Liver (tissue), 9 donors: ENCODE measurements around the gene NINJ1. TPM values are rescaled to one million over a fixed set of nuclear protein-coding genes. Genes with fewer than 3 reads are reported as not detected.

ENCODE experiments used
- DNase-seq: peaks from one replicate; pipeline ENCODE4 v3.0.0-alpha.2; 2017; ENCODE audit warnings: low spot score
- H3K27ac ChIP-seq, 2 donors: one replicate each; pipeline ENCODE4 v1.7.0; 2013; ENCODE audit warnings: inconsistent platforms in 2 of 2, low read length in 2 of 2, control low read depth in 1 of 2, low read depth in 1 of 2, mild to moderate bottlenecking in 1 of 2
- H3K27me3 ChIP-seq, 4 donors: one replicate each; pipeline versions ENCODE4 v1.6.1 to v1.7.0; 2013; ENCODE audit warnings: low read length in 3 of 4, inconsistent platforms in 1 of 4, mild to moderate bottlenecking in 1 of 4, moderate library complexity in 1 of 4; ENCODE audit not compliant: control insufficient read depth in 4 of 4, insufficient read depth in 4 of 4
- H3K36me3 ChIP-seq, 4 donors: one replicate each; pipeline versions ENCODE4 v1.6.1 to v1.7.0; 2013; ENCODE audit warnings: low read length in 3 of 4, mild to moderate bottlenecking in 3 of 4, low read depth in 1 of 4, moderate library complexity in 1 of 4; ENCODE audit not compliant: control insufficient read depth in 4 of 4, insufficient read depth in 3 of 4
- H3K4me1 ChIP-seq, 4 donors: one replicate each; pipeline versions ENCODE4 v1.6.1 to v1.7.0; 2013; ENCODE audit warnings: low read length in 3 of 4, mild to moderate bottlenecking in 3 of 4, moderate library complexity in 1 of 4; ENCODE audit not compliant: control insufficient read depth in 4 of 4, insufficient read depth in 4 of 4
- H3K4me3 ChIP-seq, 3 donors: one replicate each; pipeline versions ENCODE4 v1.6.1 to v1.7.0; 2013; ENCODE audit warnings: low read length in 3 of 3, control low read depth in 1 of 3, low read depth in 1 of 3, mild to moderate bottlenecking in 1 of 3
- H3K9ac ChIP-seq, 2 donors: one replicate each; pipeline ENCODE4 v1.7.0; 2013; ENCODE audit warnings: low read length in 2 of 2, mild to moderate bottlenecking in 2 of 2, moderate library complexity in 2 of 2, control low read depth in 1 of 2, low read depth in 1 of 2
- H3K9me3 ChIP-seq, 4 donors: one replicate each; pipeline versions ENCODE4 v1.6.1 to v1.7.0; 2013; ENCODE audit warnings: low read length in 3 of 4; ENCODE audit not compliant: control insufficient read depth in 4 of 4
- EGR1 ChIP-seq, 2 donors: IDR thresholded peaks; 2 replicates each; pipeline ENCODE4 v1.6.1; 2016 to 2018; ENCODE audit warnings: antibody characterized with exemption in 2 of 2, low read depth in 2 of 2
- FOXA1 ChIP-seq: IDR thresholded peaks from 2 replicates; pipeline ENCODE4 v1.6.1; 2016; ENCODE audit warnings: antibody characterized with exemption
- FOXA2 ChIP-seq: IDR thresholded peaks from 2 replicates; pipeline ENCODE4 v1.6.1; 2016; ENCODE audit warnings: antibody characterized with exemption
- GABPA ChIP-seq, 2 donors: IDR thresholded peaks in 1 of 2; conservative IDR thresholded peaks in 1 of 2; 2 replicates each; pipeline ENCODE4 v1.6.1; 2016; ENCODE audit warnings: antibody characterized with exemption in 2 of 2, mild to moderate bottlenecking in 1 of 2, moderate library complexity in 1 of 2
- HNF4A ChIP-seq, 2 donors: conservative IDR thresholded peaks; 2 replicates each; pipeline ENCODE4 v1.6.1; 2016; ENCODE audit warnings: antibody characterized with exemption in 2 of 2, mild to moderate bottlenecking in 2 of 2
- JUND ChIP-seq, 2 donors: IDR thresholded peaks; 2 replicates each; pipeline ENCODE4 v1.6.1; 2016; ENCODE audit warnings: antibody characterized with exemption in 2 of 2
- NR2F2 ChIP-seq: IDR thresholded peaks from 2 replicates; pipeline ENCODE4 v1.6.1; 2016; ENCODE audit warnings: antibody characterized with exemption
- RAD21 ChIP-seq, 2 donors: IDR thresholded peaks; 2 replicates each; pipeline ENCODE4 v1.6.1; 2016; ENCODE audit warnings: antibody characterized with exemption in 2 of 2, mild to moderate bottlenecking in 2 of 2
- RXRA ChIP-seq, 2 donors: IDR thresholded peaks; 2 replicates each; pipeline ENCODE4 v1.6.1; 2017 to 2018; ENCODE audit warnings: antibody characterized with exemption in 2 of 2, mild to moderate bottlenecking in 1 of 2
- SP1 ChIP-seq: IDR thresholded peaks from 2 replicates; pipeline ENCODE4 v1.6.1; 2018; ENCODE audit warnings: antibody characterized with exemption, mild to moderate bottlenecking
- TAF1 ChIP-seq: conservative IDR thresholded peaks from 2 replicates; pipeline ENCODE4 v1.6.1; 2016; ENCODE audit warnings: antibody characterized with exemption, mild to moderate bottlenecking
- YY1 ChIP-seq: IDR thresholded peaks from 2 replicates; pipeline ENCODE4 v1.6.1; 2016; ENCODE audit warnings: antibody characterized with exemption, mild to moderate bottlenecking
- WGBS: extraction: QIAGEN DNeasy Blood & Tissue Kit; methylation state at CpG from one replicate; pipeline ENCODE4 v1.1.7; 2013; 5-methylcytosine and 5-hydroxymethylcytosine counted together
- polyA plus RNA-seq, 2 donors: library from polyadenylated mRNA; stranded (reverse) in 1 of 2; unstranded in 1 of 2; fragments of 200-250 nt in 1 of 2; fragments of >200 nt in 1 of 2; fragmentation: Nextera tagmentation in 1 of 2; extraction: Ambion mirVana in 1 of 2; gene quantifications; one replicate each; pipeline versions ENCODE4 v1.2.1 to v1.2.3, GENCODE V29; 2013 to 2015
- total RNA-seq, 2 donors: library from RNA; depleted of rRNA; stranded (reverse); fragments of >200 nt; gene quantifications; one replicate each; pipeline ENCODE4 v1.2.3, GENCODE V29; 2014
- TF ChIP-seq, protein P1 (sequence below): IDR thresholded peaks from 2 replicates; pipeline ENCODE4 v1.6.1; 2016; ENCODE audit warnings: antibody characterized with exemption
- TF ChIP-seq, protein P2 (sequence below): fragments of 150-350 bp; IDR thresholded peaks from 2 replicates; pipeline ENCODE4 v1.5.1; 2017; ENCODE audit warnings: improper control_type of control experiment, low read depth, low read length; ENCODE audit not compliant: missing input control
- TF ChIP-seq, protein P3 (sequence below): IDR thresholded peaks from 2 replicates; pipeline ENCODE4 v1.6.1; 2016; ENCODE audit warnings: antibody characterized with exemption, mild to moderate bottlenecking
- TF ChIP-seq, protein P4 (sequence below): IDR thresholded peaks from 2 replicates; pipeline ENCODE4 v1.6.1; 2016; ENCODE audit warnings: antibody characterized with exemption
- TF ChIP-seq, protein P5 (sequence below): IDR thresholded peaks from 2 replicates; pipeline ENCODE4 v1.6.1; 2016; ENCODE audit warnings: antibody characterized with exemption
- donor health status: healthy.
- donor health status: healthy.
- donor health status: healthy.
- donor health status: healthy.
- donor health status: healthy.

NINJ1 gene
- total and polyA plus RNA-seq, 4 donors = 31.2 to 72.1 (median 55.2) TPM

DNA sequence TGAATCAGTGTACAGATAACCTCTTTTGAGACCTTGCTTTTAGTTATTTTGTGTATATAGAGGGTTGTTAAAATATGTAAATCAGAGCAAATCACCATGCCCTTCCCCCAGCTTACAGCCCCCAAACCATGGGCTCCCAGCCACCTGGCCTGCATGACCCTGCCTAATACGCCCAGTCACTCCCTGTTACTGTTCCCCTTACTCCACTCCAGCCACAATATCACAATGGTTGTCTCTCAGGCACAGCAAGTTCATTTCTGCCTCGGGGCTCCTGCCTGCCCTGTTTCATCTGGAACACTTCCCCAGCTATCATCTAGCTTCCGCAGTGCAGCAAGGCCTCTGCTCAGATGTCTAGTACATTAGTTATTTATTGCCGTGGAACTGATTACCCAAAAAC is 43.0 kb downstream of the NINJ1 start:
- H3K4me1 ChIP-seq = peaks cover 0 to 16% (median 4%) of the 10 kb centered on the region in 4 donors
- no peak for DNase-seq
- 94% methylated on average over 4 of the region's 4 CpGs for whole genome bisulfite sequencing
- H3K27me3 ChIP-seq = no peaks in the 10 kb centered on the region
- TF ChIP-seq, protein P1, sequence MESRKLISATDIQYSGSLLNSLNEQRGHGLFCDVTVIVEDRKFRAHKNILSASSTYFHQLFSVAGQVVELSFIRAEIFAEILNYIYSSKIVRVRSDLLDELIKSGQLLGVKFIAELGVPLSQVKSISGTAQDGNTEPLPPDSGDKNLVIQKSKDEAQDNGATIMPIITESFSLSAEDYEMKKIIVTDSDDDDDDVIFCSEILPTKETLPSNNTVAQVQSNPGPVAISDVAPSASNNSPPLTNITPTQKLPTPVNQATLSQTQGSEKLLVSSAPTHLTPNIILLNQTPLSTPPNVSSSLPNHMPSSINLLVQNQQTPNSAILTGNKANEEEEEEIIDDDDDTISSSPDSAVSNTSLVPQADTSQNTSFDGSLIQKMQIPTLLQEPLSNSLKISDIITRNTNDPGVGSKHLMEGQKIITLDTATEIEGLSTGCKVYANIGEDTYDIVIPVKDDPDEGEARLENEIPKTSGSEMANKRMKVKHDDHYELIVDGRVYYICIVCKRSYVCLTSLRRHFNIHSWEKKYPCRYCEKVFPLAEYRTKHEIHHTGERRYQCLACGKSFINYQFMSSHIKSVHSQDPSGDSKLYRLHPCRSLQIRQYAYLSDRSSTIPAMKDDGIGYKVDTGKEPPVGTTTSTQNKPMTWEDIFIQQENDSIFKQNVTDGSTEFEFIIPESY = no peak
- TF ChIP-seq JUND (IDR thresholded peaks at IDR 0.05) (no peak), RXRA (IDR thresholded peaks at IDR 0.05) (no peak), FOXA1 (no peak)
- TF ChIP-seq, protein P2, sequence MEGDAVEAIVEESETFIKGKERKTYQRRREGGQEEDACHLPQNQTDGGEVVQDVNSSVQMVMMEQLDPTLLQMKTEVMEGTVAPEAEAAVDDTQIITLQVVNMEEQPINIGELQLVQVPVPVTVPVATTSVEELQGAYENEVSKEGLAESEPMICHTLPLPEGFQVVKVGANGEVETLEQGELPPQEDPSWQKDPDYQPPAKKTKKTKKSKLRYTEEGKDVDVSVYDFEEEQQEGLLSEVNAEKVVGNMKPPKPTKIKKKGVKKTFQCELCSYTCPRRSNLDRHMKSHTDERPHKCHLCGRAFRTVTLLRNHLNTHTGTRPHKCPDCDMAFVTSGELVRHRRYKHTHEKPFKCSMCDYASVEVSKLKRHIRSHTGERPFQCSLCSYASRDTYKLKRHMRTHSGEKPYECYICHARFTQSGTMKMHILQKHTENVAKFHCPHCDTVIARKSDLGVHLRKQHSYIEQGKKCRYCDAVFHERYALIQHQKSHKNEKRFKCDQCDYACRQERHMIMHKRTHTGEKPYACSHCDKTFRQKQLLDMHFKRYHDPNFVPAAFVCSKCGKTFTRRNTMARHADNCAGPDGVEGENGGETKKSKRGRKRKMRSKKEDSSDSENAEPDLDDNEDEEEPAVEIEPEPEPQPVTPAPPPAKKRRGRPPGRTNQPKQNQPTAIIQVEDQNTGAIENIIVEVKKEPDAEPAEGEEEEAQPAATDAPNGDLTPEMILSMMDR = no peak
- H3K9me3 ChIP-seq = no peaks in the 10 kb centered on the region
- peaks cover 0 to 4% (median 0%) of the 10 kb centered on the region in 4 donors for H3K36me3 ChIP-seq
- no peak overlapping the region for H3K4me3 ChIP-seq
- H3K9ac ChIP-seq = no peak overlapping the region
- H3K27ac ChIP-seq = no peak overlapping the region

DNA sequence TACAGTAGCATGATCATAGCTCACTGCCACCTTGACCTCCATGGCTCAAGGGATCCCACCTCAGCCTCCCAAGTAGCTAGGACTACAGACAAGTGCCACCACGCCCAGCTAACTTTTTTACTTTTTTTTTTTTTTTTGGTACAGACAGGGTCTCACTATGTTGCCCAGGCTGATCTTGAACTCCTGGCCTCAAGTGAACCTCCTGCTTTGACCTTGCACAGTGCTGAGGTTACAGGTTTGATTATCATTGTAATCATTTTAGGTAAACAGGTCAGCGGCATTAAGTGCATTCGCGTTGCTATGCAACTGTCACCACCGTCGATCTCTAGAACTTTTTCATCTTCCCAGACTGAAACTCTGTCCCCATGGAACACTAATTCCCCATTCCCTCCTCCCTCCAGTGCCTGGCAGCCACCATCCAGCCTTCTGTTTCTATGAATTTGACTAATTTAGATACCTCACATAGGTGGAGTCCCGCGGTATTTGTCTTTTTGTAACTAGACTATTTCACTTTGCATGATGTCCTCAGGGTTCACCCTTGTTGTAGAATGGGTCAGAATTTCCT is 43.9 kb downstream of the NINJ1 start:
- Histone ChIP-seq H3K36me3 (peaks cover 0 to 4% (median 0%) of the 10 kb centered on the region in 4 donors), H3K27me3 (no peaks in the 10 kb centered on the region), H3K4me1 (peaks cover 0 to 15% (median 4%) of the 10 kb centered on the region in 4 donors), H3K4me3 (no peak overlapping the region), H3K9ac (no peak overlapping the region), H3K9me3 (peaks cover 0 to 2% (median 0%) of the 10 kb centered on the region in 4 donors), H3K27ac (no peak overlapping the region)
- DNase-seq = no peak
- peak in 1 of 2 donors; percentile 11 for TF ChIP-seq RXRA (IDR thresholded peaks at IDR 0.05)
- no peak for TF ChIP-seq HNF4A (conservative IDR thresholded peaks at IDR 0.05)
- no peak for TF ChIP-seq FOXA1
- no peak for TF ChIP-seq EGR1 (IDR thresholded peaks at IDR 0.05; ENCODE audit: low read depth in 2 of 2)
- TF ChIP-seq RAD21 (IDR thresholded peaks at IDR 0.05) = no peak
- TF ChIP-seq GABPA (IDR thresholded peaks at IDR 0.05 in 1 of 2, conservative IDR thresholded peaks at IDR 0.05 in 1 of 2) = no peak
- no peak for TF ChIP-seq TAF1
- TF ChIP-seq NR2F2 = no peak
- 74% methylated on average over 8 of the region's 8 CpGs for WGBS

DNA sequence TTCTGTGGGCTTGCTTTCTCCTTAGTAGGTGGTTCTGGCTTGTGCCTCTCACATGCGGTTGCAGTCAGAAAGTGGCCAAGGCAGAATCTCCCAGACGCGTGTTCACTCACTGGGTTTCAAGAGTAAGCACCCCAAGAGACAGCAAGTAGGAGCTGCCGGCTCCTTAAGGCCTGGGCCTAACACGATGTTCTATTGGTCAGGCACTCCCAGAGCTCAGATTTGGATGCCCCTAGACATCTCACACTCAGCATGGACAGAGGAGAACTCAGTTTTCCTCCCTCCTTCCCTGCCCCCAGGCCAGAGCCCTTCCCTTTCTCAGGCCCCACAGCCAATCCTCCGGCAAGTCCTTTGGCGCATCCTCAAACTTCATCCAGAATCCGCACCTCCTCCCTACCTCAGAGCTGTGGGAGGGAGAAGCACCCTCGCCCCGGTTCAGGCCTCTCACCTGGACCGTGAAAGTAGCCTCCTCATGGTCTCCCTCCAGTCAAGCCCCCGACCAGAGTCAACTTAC is 44.5 kb downstream of the NINJ1 start:
- Histone ChIP-seq H3K27me3 (no peaks in the 10 kb centered on the region), H3K4me3 (no peak overlapping the region), H3K4me1 (peaks cover 0 to 12% (median 3%) of the 10 kb centered on the region in 4 donors), H3K27ac (no peak overlapping the region), H3K9ac (no peak overlapping the region), H3K9me3 (peaks cover 0 to 2% (median 0%) of the 10 kb centered on the region in 4 donors), H3K36me3 (peaks cover 0 to 4% (median 0%) of the 10 kb centered on the region in 4 donors)
- no peak for DNase-seq
- WGBS = 96% methylated on average over 12 of the region's 12 CpGs
- TF ChIP-seq, protein P3, sequence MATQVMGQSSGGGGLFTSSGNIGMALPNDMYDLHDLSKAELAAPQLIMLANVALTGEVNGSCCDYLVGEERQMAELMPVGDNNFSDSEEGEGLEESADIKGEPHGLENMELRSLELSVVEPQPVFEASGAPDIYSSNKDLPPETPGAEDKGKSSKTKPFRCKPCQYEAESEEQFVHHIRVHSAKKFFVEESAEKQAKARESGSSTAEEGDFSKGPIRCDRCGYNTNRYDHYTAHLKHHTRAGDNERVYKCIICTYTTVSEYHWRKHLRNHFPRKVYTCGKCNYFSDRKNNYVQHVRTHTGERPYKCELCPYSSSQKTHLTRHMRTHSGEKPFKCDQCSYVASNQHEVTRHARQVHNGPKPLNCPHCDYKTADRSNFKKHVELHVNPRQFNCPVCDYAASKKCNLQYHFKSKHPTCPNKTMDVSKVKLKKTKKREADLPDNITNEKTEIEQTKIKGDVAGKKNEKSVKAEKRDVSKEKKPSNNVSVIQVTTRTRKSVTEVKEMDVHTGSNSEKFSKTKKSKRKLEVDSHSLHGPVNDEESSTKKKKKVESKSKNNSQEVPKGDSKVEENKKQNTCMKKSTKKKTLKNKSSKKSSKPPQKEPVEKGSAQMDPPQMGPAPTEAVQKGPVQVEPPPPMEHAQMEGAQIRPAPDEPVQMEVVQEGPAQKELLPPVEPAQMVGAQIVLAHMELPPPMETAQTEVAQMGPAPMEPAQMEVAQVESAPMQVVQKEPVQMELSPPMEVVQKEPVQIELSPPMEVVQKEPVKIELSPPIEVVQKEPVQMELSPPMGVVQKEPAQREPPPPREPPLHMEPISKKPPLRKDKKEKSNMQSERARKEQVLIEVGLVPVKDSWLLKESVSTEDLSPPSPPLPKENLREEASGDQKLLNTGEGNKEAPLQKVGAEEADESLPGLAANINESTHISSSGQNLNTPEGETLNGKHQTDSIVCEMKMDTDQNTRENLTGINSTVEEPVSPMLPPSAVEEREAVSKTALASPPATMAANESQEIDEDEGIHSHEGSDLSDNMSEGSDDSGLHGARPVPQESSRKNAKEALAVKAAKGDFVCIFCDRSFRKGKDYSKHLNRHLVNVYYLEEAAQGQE = no peak
- TF ChIP-seq GABPA (IDR thresholded peaks at IDR 0.05 in 1 of 2, conservative IDR thresholded peaks at IDR 0.05 in 1 of 2) (no peak), EGR1 (IDR thresholded peaks at IDR 0.05; ENCODE audit: low read depth in 2 of 2) (no peak), YY1 (no peak), RXRA (IDR thresholded peaks at IDR 0.05) (no peak), SP1 (no peak), TAF1 (no peak), RAD21 (IDR thresholded peaks at IDR 0.05) (no peak), FOXA2 (no peak), HNF4A (conservative IDR thresholded peaks at IDR 0.05) (no peak), NR2F2 (no peak)
- TF ChIP-seq, protein P4, sequence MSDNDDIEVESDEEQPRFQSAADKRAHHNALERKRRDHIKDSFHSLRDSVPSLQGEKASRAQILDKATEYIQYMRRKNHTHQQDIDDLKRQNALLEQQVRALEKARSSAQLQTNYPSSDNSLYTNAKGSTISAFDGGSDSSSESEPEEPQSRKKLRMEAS = no peak
- TF ChIP-seq, protein P5, sequence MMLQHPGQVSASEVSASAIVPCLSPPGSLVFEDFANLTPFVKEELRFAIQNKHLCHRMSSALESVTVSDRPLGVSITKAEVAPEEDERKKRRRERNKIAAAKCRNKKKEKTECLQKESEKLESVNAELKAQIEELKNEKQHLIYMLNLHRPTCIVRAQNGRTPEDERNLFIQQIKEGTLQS = no peak
- TF ChIP-seq, protein P1 = no peak
